ENCODE data around the gene HNRNPK. TPM values are rescaled to one million over a fixed set of nuclear protein-coding genes. Genes with fewer than 3 reads are reported as not detected.

Gene HNRNPK
- total RNA-seq, 1 donor from 2014 or later, result 392 TPM

- Mint-ChIP-seq H3K4me3 (ENCODE audit: unreplicated experiment) (no peak overlapping the region), H3K36me3 (ENCODE audit: low read depth) (peaks cover 75% of the 10 kb centered on the region), H3K27ac (ENCODE audit: unreplicated experiment) (no peak overlapping the region), H3K4me1 (ENCODE audit: low read depth) (peaks cover 44% of the 10 kb centered on the region), H3K9me3 (ENCODE audit: low read depth) (no peaks in the 10 kb centered on the region), H3K27me3 (ENCODE audit: low read depth) (no peaks in the 10 kb centered on the region)
- TF ChIP-seq CTCF (IDR thresholded peaks at IDR 0.05), result no peak
- DNase-seq (ENCODE audit: low spot score), result no peak
Measured at GRCh38 chr9:83971485-83971884, 8.5 kb downstream of the HNRNPK start.

GRCh38 chr9:83969602-83970001, 10.4 kb downstream of the HNRNPK start:
- H3K36me3 Mint-ChIP-seq (ENCODE audit: low read depth), result peaks cover 60% of the 10 kb centered on the region
- DNase-seq (ENCODE audit: low spot score), result no peak
- no peaks in the 10 kb centered on the region for H3K27me3 Mint-ChIP-seq (ENCODE audit: low read depth)
- H3K27ac Mint-ChIP-seq (ENCODE audit: unreplicated experiment), result no peak overlapping the region
- H3K9me3 Mint-ChIP-seq (ENCODE audit: low read depth), result no peaks in the 10 kb centered on the region
- no peak for TF ChIP-seq CTCF (IDR thresholded peaks at IDR 0.05)
- no peak overlapping the region for H3K4me3 Mint-ChIP-seq (ENCODE audit: unreplicated experiment)
- peaks cover 43% of the 10 kb centered on the region for H3K4me1 Mint-ChIP-seq (ENCODE audit: low read depth)

- no peak for DNase-seq (ENCODE audit: low spot score)
- TF ChIP-seq CTCF (IDR thresholded peaks at IDR 0.05), result no peak
- Mint-ChIP-seq H3K27me3 (ENCODE audit: low read depth) (no peaks in the 10 kb centered on the region), H3K9me3 (ENCODE audit: low read depth) (no peaks in the 10 kb centered on the region), H3K4me1 (ENCODE audit: low read depth) (peaks cover 47% of the 10 kb centered on the region), H3K36me3 (ENCODE audit: low read depth) (peaks cover 47% of the 10 kb centered on the region), H3K27ac (ENCODE audit: unreplicated experiment) (peak overlapping the region; percentile 67), H3K4me3 (ENCODE audit: unreplicated experiment) (no peak overlapping the region)
Measured at GRCh38 chr9:83967073-83967472, 12.9 kb downstream of the HNRNPK start.

- no peaks in the 10 kb centered on the region for H3K9me3 Mint-ChIP-seq (ENCODE audit: low read depth)
- H3K27me3 Mint-ChIP-seq (ENCODE audit: low read depth), result no peaks in the 10 kb centered on the region
- no peak for DNase-seq (ENCODE audit: low spot score)
- H3K36me3 Mint-ChIP-seq (ENCODE audit: low read depth), result peaks cover 38% of the 10 kb centered on the region
- no peak for TF ChIP-seq CTCF (IDR thresholded peaks at IDR 0.05)
- H3K4me1 Mint-ChIP-seq (ENCODE audit: low read depth), result peaks cover 50% of the 10 kb centered on the region
- peak overlapping the region; percentile 97 for H3K27ac Mint-ChIP-seq (ENCODE audit: unreplicated experiment)
- H3K4me3 Mint-ChIP-seq (ENCODE audit: unreplicated experiment), result no peak overlapping the region
Measured at GRCh38 chr9:83966209-83966582, 13.8 kb downstream of the HNRNPK start.

- peak overlapping the region; percentile 97 for H3K27ac Mint-ChIP-seq (ENCODE audit: unreplicated experiment)
- DNase-seq (ENCODE audit: low spot score), result no peak
- no peaks in the 10 kb centered on the region for H3K9me3 Mint-ChIP-seq (ENCODE audit: low read depth)
- no peak for TF ChIP-seq CTCF (IDR thresholded peaks at IDR 0.05)
- H3K36me3 Mint-ChIP-seq (ENCODE audit: low read depth), result peaks cover 32% of the 10 kb centered on the region
- H3K27me3 Mint-ChIP-seq (ENCODE audit: low read depth), result no peaks in the 10 kb centered on the region
- no peak overlapping the region for H3K4me3 Mint-ChIP-seq (ENCODE audit: unreplicated experiment)
- peaks cover 53% of the 10 kb centered on the region for H3K4me1 Mint-ChIP-seq (ENCODE audit: low read depth)
Measured at GRCh38 chr9:83965350-83966208, 14.4 kb downstream of the HNRNPK start.
